ENCODE results near the gene SLC8A1. TPM values are rescaled to one million over a fixed set of nuclear protein-coding genes. Genes with fewer than 3 reads are reported as not detected.

The SLC8A1 gene
- total and polyA plus RNA-seq, 12 donors: 0.54 to 128 (median 18.5) TPM

DNA sequence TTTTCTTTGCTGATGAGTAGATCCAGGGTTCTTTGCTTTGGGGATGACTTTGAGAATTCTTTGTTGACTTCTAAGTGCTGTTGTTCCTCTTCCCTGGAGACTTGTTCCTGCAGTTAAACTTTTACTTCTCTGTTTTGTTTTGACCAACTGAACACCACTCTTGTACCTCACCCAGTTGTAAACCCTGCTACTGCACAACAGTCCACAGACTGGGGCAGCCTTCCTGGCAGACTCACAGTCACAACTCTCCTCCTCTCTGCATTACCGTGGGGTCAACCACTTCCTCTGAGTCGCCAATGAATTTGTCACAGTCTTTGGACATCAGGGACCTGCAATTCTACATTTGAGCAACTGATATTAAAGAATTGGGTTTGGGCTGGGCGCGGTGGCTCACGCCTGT is 3.8 kb upstream of the SLC8A1 start:
- WGBS, 4 donors: 48 to 82% (median 76%) methylated on average over 2 to 5 of the region's 5 CpGs
- DNase-seq: peak in 5 of 7 donors; percentile 15 to 54 (median 24)
- intact Hi-C loops (cut with DNase I): no loop called here
- H3K9me3 ChIP-seq (replicated peaks in 1 of 3): no peaks in the 10 kb centered on the region
- H3K36me3 ChIP-seq (replicated peaks in 1 of 2): no peaks in the 10 kb centered on the region
- H3K4me1 ChIP-seq (replicated peaks in 1 of 2): peaks cover 5 to 7% of the 10 kb centered on the region in 2 donors
- H3K27ac ChIP-seq: peak overlapping the region in 1 of 5 donors; percentile 46
- no peak overlapping the region for H3K4me3 ChIP-seq
- TF ChIP-seq, protein P1, sequence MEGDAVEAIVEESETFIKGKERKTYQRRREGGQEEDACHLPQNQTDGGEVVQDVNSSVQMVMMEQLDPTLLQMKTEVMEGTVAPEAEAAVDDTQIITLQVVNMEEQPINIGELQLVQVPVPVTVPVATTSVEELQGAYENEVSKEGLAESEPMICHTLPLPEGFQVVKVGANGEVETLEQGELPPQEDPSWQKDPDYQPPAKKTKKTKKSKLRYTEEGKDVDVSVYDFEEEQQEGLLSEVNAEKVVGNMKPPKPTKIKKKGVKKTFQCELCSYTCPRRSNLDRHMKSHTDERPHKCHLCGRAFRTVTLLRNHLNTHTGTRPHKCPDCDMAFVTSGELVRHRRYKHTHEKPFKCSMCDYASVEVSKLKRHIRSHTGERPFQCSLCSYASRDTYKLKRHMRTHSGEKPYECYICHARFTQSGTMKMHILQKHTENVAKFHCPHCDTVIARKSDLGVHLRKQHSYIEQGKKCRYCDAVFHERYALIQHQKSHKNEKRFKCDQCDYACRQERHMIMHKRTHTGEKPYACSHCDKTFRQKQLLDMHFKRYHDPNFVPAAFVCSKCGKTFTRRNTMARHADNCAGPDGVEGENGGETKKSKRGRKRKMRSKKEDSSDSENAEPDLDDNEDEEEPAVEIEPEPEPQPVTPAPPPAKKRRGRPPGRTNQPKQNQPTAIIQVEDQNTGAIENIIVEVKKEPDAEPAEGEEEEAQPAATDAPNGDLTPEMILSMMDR (IDR thresholded peaks at IDR 0.05): no peak
- peak in 1 of 2 donors; percentile 13 for TF ChIP-seq POLR2A (IDR thresholded peaks at IDR 0.05)
- no peaks in the 10 kb centered on the region for H3K27me3 ChIP-seq

DNA sequence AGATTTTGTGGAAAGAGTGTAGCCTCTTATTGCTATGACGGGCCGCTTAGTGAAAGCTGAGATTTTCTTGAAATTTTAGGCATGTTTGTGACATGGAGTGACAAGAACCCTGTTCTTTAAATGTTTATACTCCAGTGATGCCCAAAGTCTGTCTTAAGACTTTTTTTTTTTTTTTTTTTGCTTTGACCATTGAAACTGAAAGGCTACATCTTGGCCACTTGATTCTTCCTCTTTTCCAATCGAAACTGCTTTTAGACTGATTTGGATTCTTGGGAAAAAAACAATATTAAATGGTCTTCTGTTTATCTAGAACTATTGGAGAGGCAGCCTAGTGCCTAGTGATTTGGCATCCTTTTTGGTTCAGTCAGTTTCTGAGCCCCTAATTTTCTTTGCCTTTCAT is 2.4 kb upstream of the SLC8A1 start:
- H3K4me3 ChIP-seq: no peak overlapping the region
- no peaks in the 10 kb centered on the region for H3K36me3 ChIP-seq (replicated peaks in 1 of 2)
- H3K4me1 ChIP-seq (replicated peaks in 1 of 2): peaks cover 8 to 16% of the 10 kb centered on the region in 2 donors
- intact Hi-C loops (cut with DNase I): no loop called here
- peak overlapping the region in 1 of 5 donors; percentile 20 for H3K27ac ChIP-seq
- TF ChIP-seq, protein P1 (IDR thresholded peaks at IDR 0.05): no peak
- no peak for TF ChIP-seq POLR2A (IDR thresholded peaks at IDR 0.05)
- H3K9me3 ChIP-seq (replicated peaks in 1 of 3): no peaks in the 10 kb centered on the region
- no peak for DNase-seq
- 80 to 89% (median 86%) methylated on average over 3 of the region's 3 CpGs for WGBS, 4 donors
- H3K27me3 ChIP-seq: no peaks in the 10 kb centered on the region

DNA sequence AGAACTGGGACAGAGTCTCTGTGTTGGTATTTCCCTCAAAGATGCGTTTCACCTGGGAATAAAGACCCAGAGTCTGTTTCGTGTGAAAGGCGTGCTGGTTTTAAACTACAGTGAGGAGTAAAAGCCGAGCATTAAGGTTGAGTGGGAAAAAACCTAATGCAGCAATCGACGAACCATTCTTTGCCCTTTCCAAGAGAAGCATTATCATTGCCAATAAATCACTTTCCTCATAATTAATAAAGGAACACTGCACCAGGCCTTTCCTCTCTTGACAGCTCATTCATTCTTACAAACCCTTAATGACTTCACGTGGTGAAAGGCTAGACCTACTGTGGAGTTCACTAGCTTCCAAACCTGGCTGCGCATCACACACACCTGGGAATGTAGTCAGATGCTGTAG is 896 bp upstream of the SLC8A1 start:
- WGBS, 4 donors: 67 to 90% (median 84%) methylated on average over 8 of the region's 8 CpGs
- Histone ChIP-seq H3K4me1 (replicated peaks in 1 of 2) (peaks cover 8 to 15% of the 10 kb centered on the region in 2 donors), H3K4me3 (peak overlapping the region in 1 of 4 donors; percentile 65), H3K27ac (no peak overlapping the region), H3K36me3 (replicated peaks in 1 of 2) (no peaks in the 10 kb centered on the region), H3K9me3 (replicated peaks in 1 of 3) (no peaks in the 10 kb centered on the region), H3K27me3 (no peaks in the 10 kb centered on the region)
- no peak for DNase-seq
- TF ChIP-seq POLR2A (IDR thresholded peaks at IDR 0.05): no peak
- TF ChIP-seq, protein P1 (IDR thresholded peaks at IDR 0.05): no peak
- intact Hi-C loops (cut with DNase I): no loop called here

DNA sequence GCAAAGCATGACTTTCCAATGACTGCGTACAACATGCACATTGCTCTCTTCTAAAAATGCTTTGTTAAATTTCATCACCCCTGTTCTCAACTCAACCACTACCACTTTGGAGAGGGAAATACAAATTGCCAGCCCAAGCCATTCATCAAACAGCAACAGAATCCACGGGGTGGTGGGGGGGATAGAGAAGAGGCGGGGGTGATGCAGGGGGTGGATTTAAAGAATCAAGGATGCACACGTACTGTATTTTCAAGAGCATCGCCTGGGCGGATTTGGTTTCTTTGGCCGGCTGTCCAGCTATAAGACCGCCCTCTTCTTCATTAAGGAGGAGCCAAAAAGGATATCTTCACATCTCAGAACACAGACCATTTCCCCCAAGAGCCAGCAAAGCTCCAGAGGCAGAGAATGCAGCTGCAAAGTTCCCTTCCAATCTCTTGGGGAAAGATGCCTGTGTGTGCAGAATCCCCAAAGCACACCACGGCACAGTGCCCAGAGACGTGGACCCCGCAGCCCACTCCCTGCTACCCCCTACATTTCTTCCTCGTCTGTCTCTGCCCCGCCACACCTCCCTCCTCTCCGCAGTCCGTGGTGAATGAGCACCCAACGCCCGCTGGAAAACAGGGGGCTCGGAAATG is 977 bp downstream of the SLC8A1 start:
- Histone ChIP-seq H3K27ac (peak overlapping the region in 4 of 5 donors; percentile 18 to 78 (median 47)), H3K4me3 (peak overlapping the region in 2 of 4 donors; percentile 29 to 65), H3K4me1 (replicated peaks in 1 of 2) (peaks cover 8 to 11% of the 10 kb centered on the region in 2 donors), H3K36me3 (replicated peaks in 1 of 2) (no peaks in the 10 kb centered on the region), H3K27me3 (no peaks in the 10 kb centered on the region), H3K9me3 (replicated peaks in 1 of 3) (no peaks in the 10 kb centered on the region)
- TF ChIP-seq, protein P1 (IDR thresholded peaks at IDR 0.05): no peak
- peak; percentile 15 to 23 for TF ChIP-seq POLR2A (IDR thresholded peaks at IDR 0.05)
- intact Hi-C loops (cut with DNase I): no loop called here
- 0 to 2% (median 1%) methylated on average over 13 to 18 of the region's 18 CpGs for WGBS, 4 donors
- DNase-seq: peak; percentile 16 to 65 (median 32)

Measured in adrenal gland (tissue), 12 donors.